Stimulated activated CD4-positive, alpha-beta T cell treated with anti-CD3 and anti-CD28 coated beads, Interleukin-4, amount 100 ng/mL, for 24 hours (primary cell): Measurements from ENCODE around the gene NXPE1.
"Not testable (repeated sequence)": the region's sequence is repeated elsewhere in the genome, so short reads cannot be mapped to it uniquely, and the experiment has no call there.

Experiments
- DNase-seq: peaks from one replicate; pipeline ENCODE4 v3.0.0-alpha.2; 2020

Gene NXPE1

DNA sequence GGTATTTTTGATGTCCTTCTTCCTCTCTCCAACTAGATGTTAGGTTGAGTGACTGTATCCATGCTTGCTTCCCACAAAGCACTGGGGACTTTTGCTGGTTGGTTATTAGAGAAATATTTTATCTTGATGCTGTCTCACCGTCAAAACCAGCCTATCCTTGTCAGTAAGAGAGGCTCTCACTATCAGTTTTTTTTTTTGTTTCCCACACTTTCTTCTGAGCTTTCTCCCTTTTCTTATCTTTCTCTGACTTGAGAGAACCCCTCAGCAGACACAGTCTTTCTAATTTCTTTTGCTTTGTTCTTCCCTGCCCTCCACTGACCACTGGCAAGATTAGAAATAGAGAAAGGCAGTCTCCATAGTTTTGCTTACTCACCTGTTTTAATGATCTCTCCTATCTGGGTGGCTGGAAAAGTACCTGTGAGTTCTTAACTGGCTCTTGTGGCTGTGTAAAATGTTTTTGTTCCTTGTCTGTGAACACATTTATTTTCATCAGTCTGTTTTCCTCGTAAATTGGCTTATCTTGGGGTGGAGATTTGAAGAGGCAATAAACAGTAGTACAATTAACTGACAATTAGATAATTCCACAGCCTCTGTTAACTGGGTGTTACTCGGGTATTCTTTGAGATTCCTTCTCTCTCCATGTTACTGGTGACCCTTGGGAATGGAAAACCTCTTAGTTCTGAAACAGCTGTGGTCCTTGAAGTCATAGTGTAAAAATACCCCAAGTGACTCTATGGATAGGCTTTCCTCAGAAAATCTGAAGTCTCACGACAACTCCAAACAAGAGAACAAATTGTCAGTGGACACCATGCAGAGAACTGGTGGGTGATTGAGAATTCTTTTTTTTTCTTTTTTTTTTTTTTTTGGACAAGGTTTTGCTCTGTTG is at the start of gene NXPE1:
Gene NXPE1 (minus strand): TSS at position 457 of the 886 bp plus-strand sequence. CDS start 8,680 bp downstream, outside the sequence.
- DNase-seq = no peak

GRCh38 chr11:114609429-114609828 is 49.7 kb upstream of the NXPE1 start:
- no peak for DNase-seq

DNA sequence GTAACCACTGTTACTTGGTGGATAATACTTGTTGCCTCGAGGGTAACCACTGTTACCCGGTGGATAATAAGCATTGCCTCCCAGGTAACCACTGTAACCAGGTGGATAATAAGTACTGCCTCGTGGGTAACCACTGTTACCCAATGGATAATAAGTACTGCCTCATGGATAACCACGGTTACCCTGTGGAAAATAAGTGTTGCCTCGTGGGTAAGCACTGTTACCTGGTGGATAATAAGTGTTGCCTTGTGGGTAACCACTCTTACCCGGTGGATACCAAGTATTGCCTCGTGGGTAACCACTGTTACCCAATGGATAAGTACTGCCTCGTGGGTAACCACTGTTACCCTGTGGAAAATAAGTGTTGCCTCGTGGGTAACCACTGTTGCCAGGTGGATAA is 48.9 kb upstream of the NXPE1 start:
- not testable (repeated sequence) for DNase-seq

DNA sequence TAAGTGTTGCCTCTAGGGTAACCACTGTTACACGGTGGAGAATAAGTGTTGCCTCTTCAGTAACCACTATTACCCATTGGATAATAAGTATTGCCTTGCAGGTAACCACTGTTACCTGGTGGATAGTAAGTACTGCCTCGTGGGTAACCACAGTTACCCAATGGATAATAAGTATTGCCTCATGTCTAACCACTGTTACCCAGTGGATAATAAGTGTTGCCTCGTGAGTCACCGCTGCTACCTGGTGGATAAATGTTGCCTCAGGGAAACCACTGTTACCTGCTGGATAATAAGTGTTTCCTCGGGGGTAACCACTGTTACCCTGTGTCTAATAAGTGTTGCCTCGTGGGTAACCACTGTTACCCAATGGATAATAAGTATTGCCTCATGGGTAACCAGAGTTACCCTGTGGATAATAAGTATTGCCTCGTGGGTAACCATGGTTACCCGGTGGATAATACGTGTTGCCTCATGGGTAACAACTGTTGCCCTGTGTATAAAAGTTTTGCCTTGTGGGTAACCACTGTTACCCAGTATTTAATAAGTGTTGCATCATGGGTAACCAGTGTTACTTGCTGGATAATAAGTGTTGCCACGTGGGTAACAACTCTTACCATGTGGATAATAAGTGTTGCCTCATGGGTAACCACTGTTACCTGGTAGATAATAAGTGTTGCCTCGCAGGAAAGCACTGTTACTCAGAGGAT is 48.2 kb upstream of the NXPE1 start:
- no peak for DNase-seq

- not testable (repeated sequence) for DNase-seq
Measured at GRCh38 chr11:114606802-114607075, 47.1 kb upstream of the NXPE1 start.

- DNase-seq = no peak
Measured at GRCh38 chr11:114606003-114606801, 46.5 kb upstream of the NXPE1 start.

DNA sequence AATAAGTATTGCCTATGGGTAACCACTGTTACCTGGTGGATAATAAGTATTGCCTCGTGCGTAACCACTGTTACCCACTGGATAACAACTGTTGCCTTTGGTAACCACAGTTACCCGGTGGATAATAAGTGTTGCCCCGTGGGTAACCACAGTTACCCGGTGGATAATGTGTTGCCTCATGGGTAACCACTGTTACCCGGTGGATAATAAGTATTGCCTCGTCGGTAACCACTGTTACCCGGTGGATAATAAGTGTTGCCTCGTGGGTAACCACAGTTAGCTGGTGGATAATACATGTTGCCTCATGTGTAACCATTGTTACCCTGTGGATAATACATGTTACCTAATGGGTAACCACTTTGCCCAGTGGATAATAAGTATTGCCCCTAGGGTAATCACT is 45.7 kb upstream of the NXPE1 start:
- DNase-seq = no peak

DNA sequence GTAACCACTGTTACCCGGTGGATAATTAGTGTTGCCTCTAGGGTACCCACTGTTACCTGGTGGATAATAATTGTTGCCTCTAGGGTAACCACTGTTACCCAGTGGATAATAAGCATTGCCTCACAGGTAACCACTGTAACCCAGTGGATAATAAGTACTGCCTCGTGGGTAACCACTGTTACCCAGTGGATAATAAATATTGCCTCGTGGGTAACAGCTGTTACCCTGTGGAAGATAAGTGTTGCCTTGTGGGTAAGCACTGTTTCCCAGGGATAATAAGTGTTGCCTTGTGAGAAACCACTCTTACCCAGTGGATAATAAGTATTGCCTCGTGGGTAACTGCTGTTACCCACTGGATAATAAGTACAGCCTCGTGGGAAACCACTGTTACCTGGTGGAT is 45.2 kb upstream of the NXPE1 start:
- no peak for DNase-seq

DNA sequence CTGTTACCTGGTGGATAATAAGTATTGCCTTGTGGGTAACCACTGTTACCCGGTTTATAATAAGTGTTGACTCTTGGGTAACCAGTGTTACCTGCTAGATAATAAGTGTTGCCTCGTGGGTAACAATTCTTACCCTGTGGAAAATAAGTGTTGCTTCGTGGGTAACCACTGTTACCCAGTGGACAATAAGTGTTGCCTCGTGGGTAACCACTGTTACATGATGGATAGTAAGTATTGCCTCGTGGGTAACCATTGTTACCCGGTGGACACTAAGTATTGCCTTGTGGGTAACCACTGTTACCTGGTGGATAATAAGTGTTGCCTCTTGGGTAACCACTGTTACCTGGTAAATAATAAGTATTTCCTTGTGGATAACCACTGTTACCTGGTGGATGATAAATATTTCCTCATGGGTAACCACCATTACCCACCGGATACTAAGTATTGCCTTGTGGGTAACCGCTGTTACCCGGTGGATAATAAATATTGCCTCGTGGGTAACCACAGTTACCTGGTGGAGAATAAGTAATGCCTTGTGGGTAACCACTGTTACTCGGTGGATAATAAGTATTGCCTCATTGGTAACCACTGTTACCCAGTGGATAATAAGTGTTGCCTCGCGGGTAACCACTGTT is 44.6 kb upstream of the NXPE1 start:
- DNase-seq = no peak

- not testable (repeated sequence) for DNase-seq
Measured at GRCh38 chr11:114603151-114603550, 43.5 kb upstream of the NXPE1 start.

- DNase-seq = no peak
Measured at GRCh38 chr11:114598461-114598860, 38.8 kb upstream of the NXPE1 start.

DNA sequence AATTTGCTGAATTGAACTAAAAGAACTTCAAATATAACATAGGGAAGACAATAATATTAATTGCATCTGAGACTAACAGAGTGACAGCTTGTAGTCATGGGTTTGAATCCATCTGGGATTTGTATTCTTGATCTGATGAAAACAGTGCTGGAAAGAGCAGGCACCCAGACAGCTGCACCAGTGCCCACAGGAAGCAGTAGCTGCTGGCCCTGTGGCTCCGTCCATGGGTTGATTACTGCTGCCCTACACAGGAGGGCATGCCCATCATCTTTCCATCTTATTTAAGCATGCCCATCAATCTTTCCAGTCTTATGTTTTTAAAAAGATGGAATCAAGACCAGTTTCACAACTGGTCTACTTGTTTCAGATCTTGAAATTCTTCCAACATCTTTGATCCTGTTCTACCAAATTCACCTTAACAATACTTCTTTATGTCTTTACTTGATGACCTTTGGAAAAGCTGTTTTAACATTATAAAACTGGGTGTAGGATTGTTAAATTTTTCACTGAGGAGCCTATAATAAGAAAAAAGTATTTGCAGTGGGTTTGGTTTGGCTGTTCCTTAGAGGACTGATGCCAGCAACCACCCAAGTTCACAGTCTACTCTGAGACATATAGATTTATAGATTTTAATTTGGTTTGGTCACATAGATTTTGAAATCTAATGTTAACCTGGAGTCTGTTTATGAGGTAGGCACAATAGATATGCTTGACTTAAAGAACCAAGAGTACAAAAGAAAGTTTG is 36.7 kb upstream of the NXPE1 start:
- DNase-seq = no peak

- no peak for DNase-seq
Measured at GRCh38 chr11:114595571-114595970, 35.9 kb upstream of the NXPE1 start, which contains the start of gene NXPE4. TSS of gene NXPE4 (minus strand) at chr11:114595786. CDS start at chr11:114594759, 1,027 bp downstream.

DNA sequence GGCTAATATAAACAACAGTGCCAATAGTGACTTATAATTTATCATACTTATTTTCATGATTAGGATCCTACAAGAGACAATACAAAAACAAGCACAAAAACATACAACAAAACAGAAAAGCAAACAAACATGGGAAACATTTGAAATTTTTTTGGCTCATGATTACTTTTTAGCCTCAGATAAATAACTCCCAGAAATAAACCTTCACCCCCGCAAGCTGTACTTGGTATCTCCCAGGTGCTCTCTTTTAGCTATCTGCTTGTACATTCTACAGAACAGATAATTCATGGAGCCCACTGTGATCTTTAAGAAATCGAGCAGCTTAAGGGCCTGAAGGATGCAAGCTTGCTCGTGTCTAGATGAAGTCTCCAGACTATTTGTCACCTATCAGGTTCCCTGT is 35.0 kb upstream of the NXPE1 start:
- no peak for DNase-seq

- DNase-seq = no peak
Measured at GRCh38 chr11:114587398-114587953, 27.8 kb upstream of the NXPE1 start.

- no peak for DNase-seq
Measured at GRCh38 chr11:114586797-114587196, 27.1 kb upstream of the NXPE1 start.

GRCh38 chr11:114571712-114572111 is 12.0 kb upstream of the NXPE1 start:
- DNase-seq = no peak

DNA sequence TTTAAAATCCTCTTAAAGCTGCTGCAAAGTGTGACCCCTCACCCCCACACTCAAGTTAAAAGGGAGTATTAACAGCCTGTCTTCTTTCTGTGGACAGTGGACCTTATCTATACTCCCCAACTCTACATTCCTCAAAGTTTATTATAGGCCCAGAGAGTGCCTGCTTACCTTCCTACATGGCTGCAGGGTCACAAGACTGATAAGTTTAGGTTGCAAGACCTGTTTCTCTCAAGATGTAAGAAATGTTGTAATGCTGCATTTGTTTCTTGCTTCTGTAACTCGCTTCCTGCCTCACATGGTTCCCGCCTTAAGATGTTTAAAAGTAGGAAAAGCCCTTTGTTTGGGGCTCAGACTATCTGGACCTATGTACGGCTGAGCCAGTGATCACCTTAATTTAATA is 10.1 kb upstream of the NXPE1 start:
- no peak for DNase-seq

DNA sequence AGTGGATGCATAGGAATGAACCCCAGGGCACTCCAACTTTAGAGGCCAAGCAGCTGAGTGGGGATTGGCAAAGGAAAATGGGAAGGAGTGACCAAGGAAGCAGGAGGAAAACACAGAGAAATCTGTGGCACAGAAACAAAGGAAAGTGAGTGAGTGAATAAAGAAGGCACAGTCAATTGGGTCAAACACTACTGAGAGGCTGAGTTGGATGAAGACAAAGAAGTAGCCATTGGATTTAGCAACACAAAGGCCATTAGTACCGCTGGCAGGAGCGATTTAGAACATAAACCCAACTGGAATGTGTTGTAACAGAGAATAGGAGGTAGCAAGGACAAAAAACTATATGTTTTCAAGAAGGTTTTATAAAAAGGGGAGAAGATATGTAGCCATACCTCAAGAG is 6.6 kb upstream of the NXPE1 start:
- DNase-seq = no peak

- DNase-seq = no peak
Measured at GRCh38 chr11:114564831-114565230, 5.2 kb upstream of the NXPE1 start.

GRCh38 chr11:114563077-114563476 is 3.4 kb upstream of the NXPE1 start:
- DNase-seq = no peak
